VCaP (cell line): Measurements from ENCODE around the gene CRYGC.
"Not testable (repeated sequence)": the region's sequence is repeated elsewhere in the genome, so short reads cannot be mapped to it uniquely, and the experiment has no call there.

Source experiments
- H3K27ac ChIP-seq: fragments of 450-650 bp; 2 replicates; pipeline ENCODE4 v1.5.1; 2017
- TF ChIP-seq, protein P1 (sequence below): fragments of 450-650 bp; conservative IDR thresholded peaks from 2 replicates; pipeline ENCODE4 v1.5.1; 2017; ENCODE audit warnings: mild to moderate bottlenecking, moderate library complexity

CRYGC gene

DNA sequence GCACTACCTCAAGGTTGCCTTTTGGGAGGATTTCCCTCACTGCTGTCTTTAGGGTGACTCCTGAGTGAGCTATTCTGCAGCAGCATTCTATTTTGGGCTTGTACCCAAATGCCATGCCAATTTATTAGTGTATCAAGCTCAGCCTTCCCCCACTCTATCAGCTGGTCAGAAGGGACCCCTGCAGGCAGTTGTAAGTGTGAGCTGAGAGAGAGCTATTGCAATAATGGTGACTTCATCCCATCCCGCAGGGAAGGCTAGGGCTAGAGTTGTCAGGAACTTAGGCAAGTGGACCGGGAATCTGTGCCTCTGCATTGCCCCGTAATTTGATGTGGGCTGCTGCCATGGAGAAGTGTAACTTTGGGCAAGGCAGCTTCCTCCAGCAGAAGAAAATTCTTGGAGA is 18.1 kb upstream of the CRYGC start:
- H3K27ac ChIP-seq, result no peak overlapping the region
- TF ChIP-seq, protein P1, sequence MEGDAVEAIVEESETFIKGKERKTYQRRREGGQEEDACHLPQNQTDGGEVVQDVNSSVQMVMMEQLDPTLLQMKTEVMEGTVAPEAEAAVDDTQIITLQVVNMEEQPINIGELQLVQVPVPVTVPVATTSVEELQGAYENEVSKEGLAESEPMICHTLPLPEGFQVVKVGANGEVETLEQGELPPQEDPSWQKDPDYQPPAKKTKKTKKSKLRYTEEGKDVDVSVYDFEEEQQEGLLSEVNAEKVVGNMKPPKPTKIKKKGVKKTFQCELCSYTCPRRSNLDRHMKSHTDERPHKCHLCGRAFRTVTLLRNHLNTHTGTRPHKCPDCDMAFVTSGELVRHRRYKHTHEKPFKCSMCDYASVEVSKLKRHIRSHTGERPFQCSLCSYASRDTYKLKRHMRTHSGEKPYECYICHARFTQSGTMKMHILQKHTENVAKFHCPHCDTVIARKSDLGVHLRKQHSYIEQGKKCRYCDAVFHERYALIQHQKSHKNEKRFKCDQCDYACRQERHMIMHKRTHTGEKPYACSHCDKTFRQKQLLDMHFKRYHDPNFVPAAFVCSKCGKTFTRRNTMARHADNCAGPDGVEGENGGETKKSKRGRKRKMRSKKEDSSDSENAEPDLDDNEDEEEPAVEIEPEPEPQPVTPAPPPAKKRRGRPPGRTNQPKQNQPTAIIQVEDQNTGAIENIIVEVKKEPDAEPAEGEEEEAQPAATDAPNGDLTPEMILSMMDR, result no peak

DNA sequence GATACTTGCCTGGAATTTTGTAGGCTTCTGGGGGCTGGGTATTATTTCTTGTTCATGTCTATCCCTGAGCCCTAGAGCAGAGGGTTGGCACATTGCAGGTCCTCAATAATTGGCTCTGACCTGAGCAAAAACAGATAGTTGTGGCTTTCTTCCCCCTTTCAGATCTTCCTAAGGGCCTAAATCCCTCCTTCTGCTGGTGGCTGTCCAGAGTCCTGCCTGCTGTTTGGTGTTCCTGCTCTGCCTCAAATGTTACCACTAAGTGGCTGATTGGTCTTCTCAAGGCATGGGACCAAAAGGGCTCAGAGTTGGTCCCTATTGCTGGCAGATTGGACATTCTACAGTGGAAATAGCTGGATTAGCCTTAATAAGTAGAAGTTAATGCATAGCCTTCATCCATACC is 17.4 kb upstream of the CRYGC start:
- TF ChIP-seq, protein P1, result no peak
- H3K27ac ChIP-seq, result no peak overlapping the region

DNA sequence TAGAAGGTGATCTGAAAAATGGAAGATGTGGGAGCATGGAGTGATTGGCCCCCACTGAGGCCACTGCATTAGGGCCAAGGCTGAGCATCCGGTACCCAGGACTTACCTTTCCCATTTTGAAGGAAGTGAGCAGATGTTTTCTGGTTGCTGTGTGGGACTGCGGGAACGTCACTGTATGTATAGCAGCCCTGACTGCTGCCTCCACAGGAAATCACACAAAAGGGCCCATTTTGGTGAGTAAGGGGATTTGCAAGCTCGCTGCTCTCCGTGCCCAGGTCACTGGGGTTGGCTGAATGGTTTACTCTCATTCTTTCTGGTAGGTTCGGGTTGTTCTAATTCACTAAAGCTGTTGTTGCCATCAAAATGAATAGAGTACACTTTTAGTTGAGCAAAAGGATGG is 16.4 kb upstream of the CRYGC start, which contains the start of gene CRYGB:
Gene CRYGB (minus strand): TSS at position 153 of the 400 bp plus-strand sequence. CDS start 38 bp downstream, at position 115.
- no peak within 1 kb of the TSS for H3K27ac ChIP-seq
- TF ChIP-seq, protein P1, result no peak

DNA sequence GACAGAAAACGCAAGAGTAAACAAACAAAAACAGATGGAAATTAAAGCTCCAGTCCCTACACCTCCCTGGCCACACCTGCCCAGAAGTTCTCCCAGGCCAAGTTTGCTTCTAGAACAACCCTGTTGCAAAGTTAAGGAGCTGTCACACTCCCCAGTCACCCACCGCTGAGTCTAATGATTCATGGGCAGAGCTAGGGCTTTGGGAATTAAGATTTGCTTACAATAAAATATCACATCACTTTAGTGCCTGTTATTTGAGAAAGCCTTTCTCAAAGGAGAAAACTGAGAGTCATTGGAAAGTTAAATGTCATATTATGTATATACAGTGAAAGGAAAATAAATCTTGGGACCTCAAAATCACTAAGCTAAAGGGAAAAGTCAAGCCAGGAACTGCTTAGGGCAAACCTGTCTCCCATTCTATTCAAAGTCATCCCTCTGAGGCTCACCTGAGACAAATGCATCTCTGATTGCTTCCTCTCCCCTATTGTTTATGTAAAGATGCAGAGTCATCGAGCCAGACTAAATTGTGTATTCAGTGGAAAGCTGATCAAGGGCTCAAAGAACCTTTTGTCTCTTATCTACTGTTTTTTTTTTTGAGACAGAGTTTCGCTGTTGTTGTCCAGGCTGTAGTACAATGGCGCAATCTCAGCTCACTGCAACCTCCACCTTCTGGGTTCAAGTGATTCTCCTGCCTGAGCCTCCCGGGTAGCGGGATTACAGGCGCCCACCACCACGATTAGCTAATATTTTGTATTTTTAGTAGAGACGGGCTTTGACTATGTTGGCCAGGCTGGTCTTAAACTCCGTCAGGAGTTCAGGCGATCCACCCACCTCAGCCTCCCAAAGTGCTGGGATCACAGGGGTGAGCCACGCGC is 13.5 kb upstream of the CRYGC start:
- H3K27ac ChIP-seq, result peak overlapping the region; percentile 55
- TF ChIP-seq, protein P1, result no peak

DNA sequence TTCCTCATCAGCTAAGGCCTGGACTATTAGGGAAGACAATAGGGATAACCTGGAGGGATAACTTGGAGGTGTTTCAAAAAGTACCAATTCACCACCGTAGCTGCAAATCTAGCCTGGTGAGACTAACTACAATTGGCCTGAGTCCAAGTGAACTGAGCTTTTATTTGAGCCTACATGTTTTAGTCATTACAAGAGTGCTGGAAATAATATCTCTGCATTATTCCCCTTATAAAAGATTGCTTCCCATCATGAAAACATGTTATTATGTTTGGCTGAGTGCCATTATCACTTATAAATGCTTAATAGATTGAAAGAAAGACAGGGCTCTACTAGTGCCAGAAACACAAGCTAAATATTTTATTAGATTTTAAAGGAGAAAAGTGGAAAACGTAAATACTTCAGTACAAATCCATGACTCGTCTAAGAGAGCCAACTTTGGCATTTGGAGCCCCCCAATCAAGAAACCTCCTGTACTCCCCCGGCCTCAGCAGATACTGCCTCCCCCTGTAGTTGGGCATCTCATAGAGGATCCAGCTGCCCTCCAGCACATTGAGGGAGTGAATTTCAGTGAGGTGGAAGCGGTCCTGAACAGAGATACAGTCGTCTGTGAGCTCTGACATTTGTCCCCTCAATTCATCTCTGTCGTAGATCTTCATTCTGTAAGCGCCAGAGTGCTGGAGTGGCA is 12.8 kb upstream of the CRYGC start:
- TF ChIP-seq, protein P1, result no peak
- peak overlapping the region; percentile 55 for H3K27ac ChIP-seq

DNA sequence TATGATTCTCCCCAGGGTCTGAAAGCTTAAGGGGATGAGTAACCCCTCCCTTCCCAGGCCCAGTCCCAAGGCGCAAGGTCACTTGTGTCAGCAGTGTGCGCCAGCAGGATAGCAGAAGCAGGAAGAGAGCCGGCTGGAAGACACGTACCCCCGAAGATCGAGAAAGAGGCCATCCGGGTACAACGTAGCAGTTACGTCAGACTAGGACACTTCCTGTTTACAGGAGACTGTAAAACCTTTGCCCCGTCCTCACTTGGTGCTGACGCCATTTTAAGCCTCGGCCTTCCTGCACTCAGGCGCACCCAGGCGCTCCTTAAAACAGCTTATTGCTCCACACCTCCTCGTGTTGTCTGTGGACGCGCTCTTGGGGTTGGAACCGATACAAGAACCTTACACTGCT is 9.8 kb upstream of the CRYGC start:
- no peak overlapping the region for H3K27ac ChIP-seq
- TF ChIP-seq, protein P1, result no peak

DNA sequence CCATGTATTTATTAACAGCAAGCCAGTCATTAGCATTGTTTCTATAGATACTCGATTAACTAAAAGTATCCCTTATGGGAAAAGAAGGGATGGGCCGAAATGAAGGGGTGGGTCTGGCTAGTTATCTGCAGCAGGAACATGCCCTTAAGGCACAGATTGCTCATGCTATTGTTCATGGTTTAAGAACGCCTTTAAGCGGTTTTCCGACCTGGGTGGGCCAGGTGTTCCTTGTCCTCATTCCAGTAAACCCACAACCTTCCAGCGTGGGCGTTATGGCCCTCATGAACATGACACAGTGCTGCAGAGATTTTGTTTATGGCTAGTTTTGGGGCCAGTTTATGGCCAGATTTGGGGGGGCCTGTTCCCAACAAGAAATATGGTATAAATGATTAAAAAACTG is 8.7 kb upstream of the CRYGC start:
- not testable (repeated sequence) for H3K27ac ChIP-seq

DNA sequence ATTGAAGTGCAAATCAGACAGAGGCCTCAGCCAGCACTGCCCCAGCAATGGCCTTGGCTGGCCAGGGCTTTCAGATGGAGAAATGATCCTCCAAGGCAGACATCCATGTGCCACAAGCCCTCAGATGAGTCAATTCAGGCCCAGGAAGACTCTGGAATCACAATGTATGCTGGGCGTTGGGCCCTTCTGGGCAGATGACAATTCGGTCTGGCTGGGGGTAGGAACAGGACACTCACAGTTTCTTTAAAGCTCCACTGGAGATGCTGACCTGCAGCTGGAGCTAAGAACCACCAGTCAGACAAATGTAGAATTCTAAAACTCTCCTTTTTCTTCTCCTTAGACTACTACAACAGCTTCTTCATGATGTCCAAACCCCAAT is 7.1 kb upstream of the CRYGC start:
- TF ChIP-seq, protein P1, result no peak
- H3K27ac ChIP-seq, result no peak overlapping the region
